HepG2 (cell line): Measurements from ENCODE around the gene TTC21B. TPM values are rescaled to one million over a fixed set of nuclear protein-coding genes. Genes with fewer than 3 reads are reported as not detected.

Source experiments
- BORCS8-MEF2B ChIP-seq: sonication (generic); formaldehyde crosslinking; IDR thresholded peaks from 2 replicates; pipeline ENCODE4 v1.8.0; 2022; ENCODE audit warnings: mild to moderate bottlenecking, missing genetic modification reagents
- FOXA1 ChIP-seq, 2 experiments: fragments of 450-650 bp in 1 of 2; sonication (generic) in 1 of 2; formaldehyde crosslinking in 1 of 2; IDR thresholded peaks; 2 replicates each; pipeline versions ENCODE4 v1.4.0 to v1.6.1; 2016 to 2020; ENCODE audit warnings: missing genetic modification reagents in 1 of 2
- GATAD1 ChIP-seq: IDR thresholded peaks from 2 replicates; pipeline ENCODE4 v1.6.1; 2016; ENCODE audit warnings: missing genetic modification reagents, missing compliant biosample characterization
- GATAD2A ChIP-seq: IDR thresholded peaks from 2 replicates; pipeline ENCODE4 v1.6.1; 2016
- HOXA9 ChIP-seq: sonication (generic); formaldehyde crosslinking; IDR thresholded peaks from 2 replicates; pipeline ENCODE4 v1.8.1; 2022; ENCODE audit warnings: missing genetic modification reagents, mild to moderate bottlenecking, moderate library complexity, borderline replicate concordance
- JUN ChIP-seq: sonication (generic); formaldehyde crosslinking; IDR thresholded peaks from 2 replicates; pipeline ENCODE4 v1.4.0; 2020; ENCODE audit warnings: mild to moderate bottlenecking, missing genetic modification reagents
- MEIS1 ChIP-seq: sonication (generic); formaldehyde crosslinking; IDR thresholded peaks from 2 replicates; pipeline ENCODE4 v1.9.0; 2021; ENCODE audit warnings: mild to moderate bottlenecking, missing genetic modification reagents, moderate library complexity, borderline replicate concordance
- NAIF1 ChIP-seq: sonication (generic); formaldehyde crosslinking; IDR thresholded peaks from 2 replicates; pipeline ENCODE4 v1.5.0; 2020; ENCODE audit warnings: mild to moderate bottlenecking, missing genetic modification reagents, borderline replicate concordance
- NFKB2 ChIP-seq: sonication (generic); formaldehyde crosslinking; IDR thresholded peaks from 2 replicates; pipeline ENCODE4 v1.4.0; 2020; ENCODE audit warnings: missing genetic modification reagents, borderline replicate concordance
- PHB2 ChIP-seq: fragments of 450-650 bp; IDR thresholded peaks from 2 replicates; pipeline ENCODE4 v1.6.1; 2018; ENCODE audit not compliant: partially characterized antibody
- RBM39 ChIP-seq: fragments of 200-400 bp; formaldehyde crosslinking; IDR thresholded peaks from one replicate; pipeline ENCODE4 v1.6.1; 2018; ENCODE audit warnings: antibody characterized with exemption, mild to moderate bottlenecking, low read depth, low read length; ENCODE audit not compliant: poor library complexity, severe bottlenecking
- RFX5 ChIP-seq: IDR thresholded peaks from 2 replicates; pipeline ENCODE4 v1.6.1; 2011; ENCODE audit warnings: low read depth, low read length, improper control_type of control experiment
- SIX1 ChIP-seq: sonication (generic); formaldehyde crosslinking; IDR thresholded peaks from 2 replicates; pipeline ENCODE4 v1.4.0; 2020; ENCODE audit warnings: missing genetic modification reagents, borderline replicate concordance
- SNRNP70 ChIP-seq: fragments of 200-400 bp; formaldehyde crosslinking; IDR thresholded peaks from 2 replicates; pipeline ENCODE4 v1.6.1; 2017; ENCODE audit warnings: mild to moderate bottlenecking, low read depth, low read length, moderate library complexity
- SRF ChIP-seq: IDR thresholded peaks from 2 replicates; pipeline ENCODE4 v1.6.1; 2011; ENCODE audit warnings: mild to moderate bottlenecking, low read depth, low read length, moderate library complexity
- TEAD2 ChIP-seq: sonication (generic); formaldehyde crosslinking; IDR thresholded peaks from 2 replicates; pipeline ENCODE4 v1.9.0; 2021; ENCODE audit warnings: missing genetic modification reagents
- ZFX ChIP-seq: sonication (generic); formaldehyde crosslinking; IDR thresholded peaks from 2 replicates; pipeline ENCODE4 v1.4.0; 2020; ENCODE audit warnings: mild to moderate bottlenecking, low read depth, missing genetic modification reagents, moderate library complexity
- ZFY ChIP-seq: sonication (generic); formaldehyde crosslinking; IDR thresholded peaks from 2 replicates; pipeline ENCODE4 v1.4.0; 2020; ENCODE audit warnings: missing genetic modification reagents
- ZNF460 ChIP-seq: sonication (generic); formaldehyde crosslinking; IDR thresholded peaks from 2 replicates; pipeline ENCODE4 v1.5.1; 2020; ENCODE audit warnings: missing genetic modification reagents, mild to moderate bottlenecking, borderline replicate concordance
- ZNF572 ChIP-seq: sonication (generic); formaldehyde crosslinking; IDR thresholded peaks from 2 replicates; pipeline ENCODE4 v1.5.1; 2020; ENCODE audit warnings: mild to moderate bottlenecking, missing genetic modification reagents
- ZNF605 ChIP-seq: sonication (generic); formaldehyde crosslinking; IDR thresholded peaks from 2 replicates; pipeline ENCODE4 v1.8.0; 2022; ENCODE audit warnings: mild to moderate bottlenecking, missing genetic modification reagents
- polyA plus RNA-seq, 8 experiments: library from polyadenylated mRNA; depleted of rRNA in 3 of 8; stranded (reverse) in 7 of 8; unstranded in 1 of 8; fragments of >200 nt; fragmentation: Illumina TruSeq in 4 of 8; extraction: Trizol in 4 of 8; gene quantifications; 2 replicates each; pipeline versions ENCODE4 v1.2.1 to v1.2.3, GENCODE V29; 2011 to 2016; ENCODE audit warnings: low read depth in 4 of 8, missing spikeins in 1 of 8, mixed read lengths in 1 of 8; ENCODE audit not compliant: insufficient read depth in 1 of 8
- total RNA-seq, 5 experiments: library from RNA; depleted of rRNA; stranded (reverse); fragments of >200 nt; fragmentation: Illumina TruSeq; extraction: Trizol; gene quantifications; 2 replicates each; pipeline ENCODE4 v1.2.3, GENCODE V29; 2016; ENCODE audit warnings: low read depth in 1 of 5
- TF ChIP-seq, protein P1 (sequence below): sonication (generic); formaldehyde crosslinking; IDR thresholded peaks from 2 replicates; pipeline ENCODE4 v1.4.0; 2020; ENCODE audit warnings: missing genetic modification reagents
- TF ChIP-seq, protein P2 (sequence below): sonication (generic); formaldehyde crosslinking; IDR thresholded peaks from 2 replicates; pipeline ENCODE4 v1.8.1; 2023; ENCODE audit warnings: missing genetic modification reagents, mild to moderate bottlenecking, borderline replicate concordance
- TF ChIP-seq, protein P3 (sequence below): sonication (generic); formaldehyde crosslinking; IDR thresholded peaks from 2 replicates; pipeline ENCODE4 v1.5.1; 2020; ENCODE audit warnings: missing genetic modification reagents, mild to moderate bottlenecking, borderline replicate concordance

Gene TTC21B
- total and polyA plus RNA-seq, 2 of the 13 experiments (the other 11 are each of a cell fraction or from before 2014, with no cell fraction given) = 39.1 to 67.1 TPM

DNA sequence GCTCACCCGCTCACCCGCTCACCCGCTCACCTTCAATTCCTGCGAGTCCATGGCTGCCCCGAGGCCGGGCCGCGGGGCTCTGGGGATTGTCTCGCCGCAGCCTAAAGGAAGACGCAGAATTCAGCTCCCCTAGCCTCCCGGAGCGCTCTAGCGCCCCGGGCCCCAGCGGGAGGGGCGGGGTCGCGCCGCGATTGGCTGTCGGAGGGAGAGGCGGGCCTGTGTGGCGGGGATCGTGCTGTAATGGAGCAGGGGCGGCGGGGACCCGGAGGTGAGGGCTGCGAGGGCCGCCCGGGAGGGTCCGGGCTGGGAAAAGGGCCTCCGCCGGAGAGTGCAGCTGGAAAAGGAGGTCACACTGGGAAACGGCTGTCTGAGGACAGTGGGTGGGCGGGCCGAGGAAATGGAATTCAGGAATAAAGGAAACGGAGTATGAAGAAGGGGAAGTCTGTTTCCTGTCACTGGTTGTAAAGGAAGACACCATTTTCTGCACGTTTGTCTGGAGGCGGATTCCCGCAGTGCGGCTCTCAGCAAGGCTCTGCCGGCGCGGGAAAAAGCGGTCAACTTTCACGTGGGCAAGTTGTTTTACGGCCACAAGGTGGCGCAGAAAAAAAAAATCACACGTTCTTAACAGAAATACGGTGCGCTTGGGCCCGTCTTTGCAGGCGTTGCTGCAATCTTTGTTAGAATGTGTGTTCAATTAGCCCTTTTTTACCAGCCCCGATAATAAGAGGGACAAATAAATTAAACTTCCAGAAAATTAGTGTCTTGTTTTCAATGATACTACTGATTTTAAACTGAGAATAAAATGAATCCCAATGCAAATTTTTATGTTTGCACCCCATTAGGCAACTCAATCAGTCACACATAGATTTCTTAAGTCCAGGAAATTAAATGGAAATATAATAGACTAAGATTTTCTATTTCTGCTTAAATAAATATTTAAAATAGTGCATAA is at the start of gene TTC21B (continued):
- TF ChIP-seq HOXA9 (peak; percentile 37; the same call in 1 of the 2 replicates), NAIF1 (CRISPR knock-in tag) (no peak; the same call in 1 of the 2 replicates), ZFX (CRISPR knock-in tag) (peak; percentile 97), FOXA1 (IDR thresholded peaks at IDR 0.05) (no peak), FOXA1 (CRISPR knock-in tag; IDR thresholded peaks at IDR 0.05) (0 out of 2 replicates have a peak, but pooled peaks have one; percentile 41), ZNF460 (CRISPR knock-in tag) (peak; percentile 79; the same call in 1 of the 2 replicates), SRF (peak; percentile 29; the same call in 1 of the 2 replicates), GATAD1 (peak; percentile 58), RFX5 (0 out of 2 replicates have a peak, but pooled peaks have one; percentile 49), ZNF605 (CRISPR knock-in tag) (peak; percentile 97), SNRNP70 (no peak), NFKB2 (peak; percentile 95), JUN (CRISPR knock-in tag) (no peak), BORCS8-MEF2B (CRISPR knock-in tag) (peak; percentile 73), SIX1 (CRISPR knock-in tag) (no peak), ZFY (peak; percentile 94), MEIS1 (CRISPR knock-in tag) (no peak; the same call in 1 of the 2 replicates), ZNF572 (CRISPR knock-in tag) (no peak), GATAD2A (CRISPR knock-in tag) (peak; percentile 69), PHB2 (no peak), TEAD2 (CRISPR knock-in tag) (0 out of 2 replicates have a peak, but pooled peaks have one; percentile 51), RBM39 (no peak)
- TF ChIP-seq, protein P1, sequence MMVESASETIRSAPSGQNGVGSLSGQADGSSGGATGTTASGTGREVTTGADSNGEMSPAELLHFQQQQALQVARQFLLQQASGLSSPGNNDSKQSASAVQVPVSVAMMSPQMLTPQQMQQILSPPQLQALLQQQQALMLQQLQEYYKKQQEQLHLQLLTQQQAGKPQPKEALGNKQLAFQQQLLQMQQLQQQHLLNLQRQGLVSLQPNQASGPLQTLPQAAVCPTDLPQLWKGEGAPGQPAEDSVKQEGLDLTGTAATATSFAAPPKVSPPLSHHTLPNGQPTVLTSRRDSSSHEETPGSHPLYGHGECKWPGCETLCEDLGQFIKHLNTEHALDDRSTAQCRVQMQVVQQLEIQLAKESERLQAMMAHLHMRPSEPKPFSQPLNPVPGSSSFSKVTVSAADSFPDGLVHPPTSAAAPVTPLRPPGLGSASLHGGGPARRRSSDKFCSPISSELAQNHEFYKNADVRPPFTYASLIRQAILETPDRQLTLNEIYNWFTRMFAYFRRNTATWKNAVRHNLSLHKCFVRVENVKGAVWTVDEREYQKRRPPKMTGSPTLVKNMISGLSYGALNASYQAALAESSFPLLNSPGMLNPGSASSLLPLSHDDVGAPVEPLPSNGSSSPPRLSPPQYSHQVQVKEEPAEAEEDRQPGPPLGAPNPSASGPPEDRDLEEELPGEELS (CRISPR knock-in tag) = peak; percentile 72
- TF ChIP-seq, protein P2, sequence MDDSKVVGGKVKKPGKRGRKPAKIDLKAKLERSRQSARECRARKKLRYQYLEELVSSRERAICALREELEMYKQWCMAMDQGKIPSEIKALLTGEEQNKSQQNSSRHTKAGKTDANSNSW (CRISPR knock-in tag) = no peak
- TF ChIP-seq, protein P3, sequence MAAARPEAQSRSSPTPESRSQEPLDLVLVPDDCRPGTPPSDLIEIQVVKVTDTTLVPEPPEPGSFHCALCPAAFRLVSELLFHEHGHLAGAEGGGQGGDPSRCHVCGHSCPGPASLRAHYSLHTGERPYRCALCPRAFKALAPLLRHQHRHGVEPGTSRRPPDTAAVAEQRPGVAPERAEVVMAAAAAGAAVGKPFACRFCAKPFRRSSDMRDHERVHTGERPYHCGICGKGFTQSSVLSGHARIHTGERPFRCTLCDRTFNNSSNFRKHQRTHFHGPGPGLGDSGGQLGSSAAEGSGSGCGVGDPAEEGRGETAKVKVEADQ (CRISPR knock-in tag) = peak; percentile 86; the same call in 1 of the 2 replicates
